Mesendoderm (in vitro differentiated cells): Measurements from ENCODE around the gene SMIM24.
"Not testable (repeated sequence)": the region's sequence is repeated elsewhere in the genome, so short reads cannot be mapped to it uniquely, and the experiment has no call there.

Experiments used
- DNase-seq: peaks from one replicate; pipeline ENCODE4 v3.0.0; 2013
- H2AK5ac ChIP-seq: 2 replicates; pipeline ENCODE4 v1.6.1; 2013; ENCODE audit warnings: low read length, inconsistent platforms
- H2BK120ac ChIP-seq: 2 replicates; pipeline ENCODE4 v1.6.1; 2013; ENCODE audit warnings: low read depth, mild to moderate bottlenecking, low read length, moderate library complexity, mixed read lengths
- H2BK15ac ChIP-seq: replicated peaks from 2 replicates; pipeline ENCODE4 v1.6.1; 2013; ENCODE audit warnings: low read depth, mild to moderate bottlenecking, moderate library complexity
- H2BK5ac ChIP-seq: 2 replicates; pipeline ENCODE4 v1.6.1; 2013; ENCODE audit warnings: low read length, inconsistent platforms
- H3K18ac ChIP-seq: 2 replicates; pipeline ENCODE4 v1.6.1; 2013; ENCODE audit warnings: mild to moderate bottlenecking, low read length, mixed read lengths
- H3K23ac ChIP-seq: one replicate; pipeline ENCODE4 v1.6.1; 2013; ENCODE audit warnings: low read length
- H3K27ac ChIP-seq: 2 replicates; pipeline ENCODE4 v1.5.1; 2013; ENCODE audit warnings: low read depth, mild to moderate bottlenecking, inconsistent platforms, low read length, moderate library complexity
- H3K27me3 ChIP-seq: 2 replicates; pipeline ENCODE4 v1.6.1; 2013; ENCODE audit warnings: low read length, control low read depth, mild to moderate bottlenecking, inconsistent platforms; ENCODE audit not compliant: insufficient read depth, poor library complexity
- H3K36me3 ChIP-seq: 2 replicates; pipeline ENCODE4 v1.6.1; 2013; ENCODE audit warnings: low read length, inconsistent platforms; ENCODE audit not compliant: control insufficient read depth, insufficient read depth
- H3K4ac ChIP-seq: one replicate; pipeline ENCODE4 v1.6.1; 2013; ENCODE audit warnings: low read depth, mild to moderate bottlenecking, low read length, moderate library complexity
- H3K4me1 ChIP-seq: 2 replicates; pipeline ENCODE4 v1.6.1; 2013; ENCODE audit warnings: low read depth, low read length, inconsistent platforms; ENCODE audit not compliant: control insufficient read depth
- H3K4me2 ChIP-seq: 2 replicates; pipeline ENCODE4 v1.6.1; 2013; ENCODE audit warnings: low read length
- H3K4me3 ChIP-seq: 2 replicates; pipeline ENCODE4 v1.5.1; 2013; ENCODE audit warnings: mild to moderate bottlenecking, low read length
- H3K56ac ChIP-seq: one replicate; pipeline ENCODE4 v1.6.1; 2013; ENCODE audit warnings: low read length
- H3K79me1 ChIP-seq: 2 replicates; pipeline ENCODE4 v1.6.1; 2013; ENCODE audit warnings: low read length, inconsistent platforms
- H3K79me2 ChIP-seq: 2 replicates; pipeline ENCODE4 v1.6.1; 2013; ENCODE audit warnings: mild to moderate bottlenecking, low read length; ENCODE audit not compliant: control insufficient read depth, insufficient read depth
- H3K9ac ChIP-seq: 2 replicates; pipeline ENCODE4 v1.6.1; 2013; ENCODE audit warnings: low read length, inconsistent platforms
- H4K5ac ChIP-seq: one replicate; pipeline ENCODE4 v1.6.1; 2013; ENCODE audit warnings: low read length
- H4K8ac ChIP-seq: one replicate; pipeline ENCODE4 v1.6.1; 2013; ENCODE audit warnings: low read depth, mild to moderate bottlenecking, control low read depth, low read length, moderate library complexity
- WGBS: extraction: QIAGEN DNeasy Blood & Tissue Kit; methylation state at CpG from one replicate; pipeline ENCODE4 v1.1.7; 2013; ENCODE audit warnings: low lambda C conversion rate, missing lambda C conversion rate; ENCODE audit not compliant: insufficient coverage; ENCODE audit errors: extremely low coverage; 5-methylcytosine and 5-hydroxymethylcytosine counted together

Gene SMIM24

GRCh38 chr19:3511506-3512251 lies 31.4 kb upstream of the SMIM24 start:
- no CpG with 5 or more reads among the region's 26 CpGs for WGBS

DNA sequence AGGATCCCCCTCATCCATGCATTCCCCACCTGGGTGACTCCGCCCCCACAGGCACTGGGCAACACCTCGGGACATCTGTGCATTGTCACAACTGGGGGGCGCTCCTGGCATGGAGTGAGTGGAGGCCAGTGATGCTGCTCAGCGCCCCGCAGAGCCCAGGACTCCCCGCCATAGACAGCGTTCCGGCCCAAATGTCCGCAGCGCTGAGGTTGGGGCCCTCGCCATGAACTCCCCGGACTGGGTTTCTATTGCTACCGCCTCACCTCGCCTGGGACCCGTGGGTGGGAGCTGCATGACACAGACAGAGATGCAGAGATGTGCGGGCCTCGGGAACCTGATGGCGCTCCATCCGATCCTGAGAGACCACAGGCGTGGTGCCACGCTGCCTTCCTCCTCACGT lies 30.4 kb upstream of the SMIM24 start:
- WGBS = no CpG with 5 or more reads among the region's 22 CpGs
- H3K18ac ChIP-seq = no peak overlapping the region
- H4K8ac ChIP-seq = no peak overlapping the region
- peaks cover 50% of the 10 kb centered on the region for H3K79me2 ChIP-seq
- H3K27me3 ChIP-seq = no peaks in the 10 kb centered on the region
- H3K4ac ChIP-seq = no peak overlapping the region
- no peak overlapping the region for H2BK15ac ChIP-seq
- no peak for DNase-seq
- no peak overlapping the region for H3K4me3 ChIP-seq
- H3K79me1 ChIP-seq = peaks cover 32% of the 10 kb centered on the region
- no peak overlapping the region for H3K4me2 ChIP-seq
- no peak overlapping the region for H3K27ac ChIP-seq
- no peak overlapping the region for H3K9ac ChIP-seq
- no peak overlapping the region for H4K5ac ChIP-seq
- no peaks in the 10 kb centered on the region for H3K4me1 ChIP-seq
- no peak overlapping the region for H2BK5ac ChIP-seq
- H3K36me3 ChIP-seq = no peaks in the 10 kb centered on the region
- H3K56ac ChIP-seq = no peak overlapping the region
- no peak overlapping the region for H2BK120ac ChIP-seq
- no peak overlapping the region for H2AK5ac ChIP-seq
- no peak overlapping the region for H3K23ac ChIP-seq

More at GRCh38 chr19:3511506-3512251, 31.4 kb upstream of the SMIM24 start:
- Histone ChIP-seq H3K4me2 (no peak overlapping the region), H3K27me3 (no peaks in the 10 kb centered on the region), H4K8ac (no peak overlapping the region), H3K4ac (no peak overlapping the region), H3K18ac (no peak overlapping the region), H3K23ac (no peak overlapping the region), H3K79me2 (peaks cover 58% of the 10 kb centered on the region), H3K56ac (no peak overlapping the region), H3K36me3 (no peaks in the 10 kb centered on the region), H2AK5ac (no peak overlapping the region), H4K5ac (no peak overlapping the region), H2BK120ac (no peak overlapping the region), H3K9ac (no peak overlapping the region), H3K4me3 (no peak overlapping the region), H3K79me1 (peaks cover 37% of the 10 kb centered on the region), H2BK15ac (no peak overlapping the region), H3K27ac (no peak overlapping the region), H2BK5ac (no peak overlapping the region), H3K4me1 (no peaks in the 10 kb centered on the region)
- no peak for DNase-seq

DNA sequence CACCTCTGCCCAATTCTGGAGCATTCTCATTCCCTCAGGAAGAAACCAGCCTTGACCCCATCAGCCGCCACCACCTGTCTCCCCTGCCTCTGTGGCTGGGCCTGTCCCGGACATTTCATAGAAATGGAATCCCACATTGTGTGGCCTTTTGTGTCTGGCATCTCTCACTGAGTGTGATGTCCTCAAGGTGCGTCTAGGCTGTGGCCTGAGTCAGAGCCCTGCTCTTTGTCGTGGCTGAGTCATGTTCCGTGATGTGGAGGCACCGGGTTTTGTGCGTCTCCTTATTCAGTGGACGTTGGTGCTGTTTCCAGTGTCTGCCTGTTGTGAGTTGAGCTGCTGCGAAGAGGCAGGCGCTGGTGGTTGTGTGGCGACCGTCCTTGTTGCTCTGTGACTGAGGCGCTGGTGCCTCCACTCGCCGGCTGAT lies 29.3 kb upstream of the SMIM24 start:
- no peak overlapping the region for H2BK120ac ChIP-seq
- no peak overlapping the region for H3K56ac ChIP-seq
- no peak overlapping the region for H3K23ac ChIP-seq
- H4K8ac ChIP-seq = no peak overlapping the region
- no peak overlapping the region for H3K4me3 ChIP-seq
- no peak overlapping the region for H2BK15ac ChIP-seq
- no peaks in the 10 kb centered on the region for H3K36me3 ChIP-seq
- no CpG with 5 or more reads among the region's 15 CpGs for WGBS
- H3K27me3 ChIP-seq = no peaks in the 10 kb centered on the region
- peaks cover 30% of the 10 kb centered on the region for H3K79me1 ChIP-seq
- H3K4me2 ChIP-seq = no peak overlapping the region
- no peak overlapping the region for H4K5ac ChIP-seq
- no peak overlapping the region for H2BK5ac ChIP-seq
- no peaks in the 10 kb centered on the region for H3K4me1 ChIP-seq
- H3K27ac ChIP-seq = no peak overlapping the region
- no peak for DNase-seq
- no peak overlapping the region for H3K9ac ChIP-seq
- H3K18ac ChIP-seq = no peak overlapping the region
- H2AK5ac ChIP-seq = no peak overlapping the region
- no peak overlapping the region for H3K4ac ChIP-seq
- peaks cover 49% of the 10 kb centered on the region for H3K79me2 ChIP-seq

DNA sequence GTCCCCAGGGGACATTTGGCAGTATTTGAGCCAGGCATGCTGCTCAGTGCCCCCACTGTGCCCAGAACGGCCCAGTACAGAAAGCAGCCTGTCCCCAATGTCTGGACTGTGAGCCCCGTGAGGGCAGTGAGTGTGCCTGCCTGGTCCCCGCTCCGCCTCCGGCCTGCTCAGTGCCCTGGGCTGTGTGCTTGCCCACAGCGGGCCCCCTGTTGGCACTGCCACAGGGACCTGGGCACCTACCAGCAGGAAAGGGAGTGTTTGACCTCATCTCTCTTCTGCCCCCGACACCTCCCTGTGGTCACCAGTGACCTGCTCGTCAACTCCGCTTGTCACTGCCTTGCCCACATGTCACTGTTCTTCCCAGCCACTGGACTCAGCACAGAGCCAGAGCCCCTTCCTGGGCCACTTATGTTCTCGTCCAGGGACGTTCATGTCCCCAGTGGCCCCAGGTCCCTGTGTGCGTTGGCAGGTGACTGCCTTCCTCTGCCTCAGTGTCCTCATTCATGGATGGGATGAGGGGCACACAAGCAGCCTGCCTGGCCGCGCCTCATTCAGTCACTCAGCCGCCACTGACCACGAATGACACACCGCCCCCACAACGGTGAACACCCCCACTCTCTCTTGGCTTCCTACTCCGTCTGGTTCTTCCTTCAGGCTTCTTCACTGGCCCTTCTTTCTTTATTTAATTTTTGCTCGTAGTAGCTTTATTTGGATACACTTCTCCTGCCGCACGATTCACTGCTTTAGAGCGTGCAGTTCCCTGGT lies 28.6 kb upstream of the SMIM24 start:
- H3K79me1 ChIP-seq = peaks cover 30% of the 10 kb centered on the region
- DNase-seq = no peak
- no peak overlapping the region for H3K23ac ChIP-seq
- H3K79me2 ChIP-seq = peaks cover 49% of the 10 kb centered on the region
- no peak overlapping the region for H2BK5ac ChIP-seq
- no peak overlapping the region for H2BK15ac ChIP-seq
- H2BK120ac ChIP-seq = no peak overlapping the region
- H3K56ac ChIP-seq = no peak overlapping the region
- no peaks in the 10 kb centered on the region for H3K4me1 ChIP-seq
- no peak overlapping the region for H3K9ac ChIP-seq
- H4K5ac ChIP-seq = no peak overlapping the region
- H3K36me3 ChIP-seq = no peaks in the 10 kb centered on the region
- no peak overlapping the region for H3K4ac ChIP-seq
- no peak overlapping the region for H3K27ac ChIP-seq
- H3K4me2 ChIP-seq = no peak overlapping the region
- no peak overlapping the region for H3K18ac ChIP-seq
- H3K27me3 ChIP-seq = no peaks in the 10 kb centered on the region
- no peak overlapping the region for H4K8ac ChIP-seq
- WGBS = no CpG with 5 or more reads among the region's 23 CpGs
- H3K4me3 ChIP-seq = no peak overlapping the region
- no peak overlapping the region for H2AK5ac ChIP-seq

DNA sequence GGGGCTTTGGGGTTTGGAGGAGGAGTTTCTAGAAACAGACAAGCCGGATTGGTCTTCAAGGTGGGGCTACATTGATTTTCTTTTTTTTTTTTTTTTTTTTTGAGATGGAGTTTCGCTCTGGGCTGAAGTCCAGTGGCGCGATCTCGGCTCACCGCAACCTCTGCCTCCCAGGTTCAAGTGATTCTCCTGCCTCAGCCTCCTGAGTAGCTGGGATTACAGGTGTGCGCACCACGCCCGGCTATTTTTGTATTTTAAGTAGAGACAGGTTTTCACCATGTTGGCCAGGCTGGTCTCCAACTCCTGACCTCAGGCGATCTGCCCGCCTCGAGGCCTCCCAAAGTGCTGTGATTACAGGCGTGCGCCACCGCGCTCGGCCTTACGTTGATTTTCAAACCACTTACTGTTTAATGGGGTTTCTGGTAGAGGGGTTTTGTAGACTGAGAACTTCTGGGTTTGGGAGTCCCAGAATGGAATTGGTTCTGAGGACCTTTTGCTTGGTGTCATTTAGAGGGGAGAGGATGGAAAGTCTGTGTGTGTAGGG lies 27.9 kb upstream of the SMIM24 start:
- not testable (repeated sequence) for H3K4me1 ChIP-seq

More for the DNA sequence above, 27.9 kb upstream of the SMIM24 start:
- H2BK5ac ChIP-seq, H3K18ac ChIP-seq, H3K27ac ChIP-seq, H4K8ac ChIP-seq, H3K4ac ChIP-seq, H3K9ac ChIP-seq, H4K5ac ChIP-seq, H2BK120ac ChIP-seq, H3K4me2 ChIP-seq, H2BK15ac ChIP-seq, H2AK5ac ChIP-seq, H3K4me3 ChIP-seq, H3K36me3 ChIP-seq, DNase-seq, H3K23ac ChIP-seq, H3K27me3 ChIP-seq: not testable (repeated sequence)
- H3K56ac ChIP-seq = peak overlapping the region; percentile 1
- H3K79me2 ChIP-seq = peaks cover 47% of the 10 kb centered on the region
- WGBS = no CpG with 5 or more reads among the region's 18 CpGs
- H3K79me1 ChIP-seq = peaks cover 27% of the 10 kb centered on the region
